ENCODE data around the gene TTL.

DNA sequence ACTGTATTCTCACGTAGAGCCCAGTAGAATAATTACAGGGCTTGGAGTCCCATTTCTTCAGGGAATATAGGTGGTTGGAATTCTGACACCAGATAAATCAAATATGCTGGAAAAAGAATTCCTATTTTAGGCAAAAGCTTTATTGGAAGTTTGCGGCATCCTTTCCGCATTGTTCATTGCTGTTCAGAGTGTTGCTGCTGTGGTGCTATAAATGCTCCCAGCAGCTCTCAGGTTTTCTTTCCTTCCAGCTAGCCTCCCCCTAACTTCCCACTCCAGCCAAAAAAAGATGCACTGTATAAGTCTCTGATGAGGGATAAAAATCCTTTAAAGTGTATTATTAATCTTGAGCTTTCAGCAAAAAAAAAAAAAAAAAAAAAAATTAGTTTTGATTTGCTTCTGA lies 34.8 kb downstream of the TTL start:
- TF ChIP-seq POLR2A (IDR thresholded peaks at IDR 0.05), result no peak
- TF ChIP-seq, protein P1, sequence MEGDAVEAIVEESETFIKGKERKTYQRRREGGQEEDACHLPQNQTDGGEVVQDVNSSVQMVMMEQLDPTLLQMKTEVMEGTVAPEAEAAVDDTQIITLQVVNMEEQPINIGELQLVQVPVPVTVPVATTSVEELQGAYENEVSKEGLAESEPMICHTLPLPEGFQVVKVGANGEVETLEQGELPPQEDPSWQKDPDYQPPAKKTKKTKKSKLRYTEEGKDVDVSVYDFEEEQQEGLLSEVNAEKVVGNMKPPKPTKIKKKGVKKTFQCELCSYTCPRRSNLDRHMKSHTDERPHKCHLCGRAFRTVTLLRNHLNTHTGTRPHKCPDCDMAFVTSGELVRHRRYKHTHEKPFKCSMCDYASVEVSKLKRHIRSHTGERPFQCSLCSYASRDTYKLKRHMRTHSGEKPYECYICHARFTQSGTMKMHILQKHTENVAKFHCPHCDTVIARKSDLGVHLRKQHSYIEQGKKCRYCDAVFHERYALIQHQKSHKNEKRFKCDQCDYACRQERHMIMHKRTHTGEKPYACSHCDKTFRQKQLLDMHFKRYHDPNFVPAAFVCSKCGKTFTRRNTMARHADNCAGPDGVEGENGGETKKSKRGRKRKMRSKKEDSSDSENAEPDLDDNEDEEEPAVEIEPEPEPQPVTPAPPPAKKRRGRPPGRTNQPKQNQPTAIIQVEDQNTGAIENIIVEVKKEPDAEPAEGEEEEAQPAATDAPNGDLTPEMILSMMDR (IDR thresholded peaks at IDR 0.05), result no peak

All from sigmoid colon (tissue), 3 donors.